K562 (cell line): Measurements from ENCODE around the gene ACSS1.

Source experiments
- CTCF ChIP-seq, 3 experiments: IDR thresholded peaks in 2 of 3; conservative IDR thresholded peaks in 1 of 3; 2 replicates each; pipeline ENCODE4 v1.5.1; 2011 to 2012; ENCODE audit warnings: low read length in 3 of 3, mild to moderate bottlenecking in 3 of 3, control low read depth in 2 of 3, improper control_type of control experiment in 1 of 3, inconsistent platforms in 1 of 3, low read depth in 1 of 3, mixed read lengths in 1 of 3, moderate library complexity in 1 of 3; ENCODE audit not compliant: insufficient read depth in 2 of 3
- SIN3A ChIP-seq, 2 experiments: fragments of 150-350 bp in 1 of 2; IDR thresholded peaks; 2 replicates each; pipeline ENCODE4 v1.6.1; 2011 to 2016; ENCODE audit warnings: borderline replicate concordance in 2 of 2, low read depth in 2 of 2, low read length in 2 of 2, mild to moderate bottlenecking in 2 of 2, moderate library complexity in 2 of 2; ENCODE audit not compliant: control insufficient read depth in 1 of 2

GRCh38 chr20:25089662-25090061 is 31.7 kb upstream of the ACSS1 start:
- TF ChIP-seq CTCF (IDR thresholded peaks at IDR 0.05 in 2 of 3, conservative IDR thresholded peaks at IDR 0.05 in 1 of 3; ENCODE audit: insufficient read depth in 2 of 3, low read depth in 1 of 3, low read length in 3 of 3) (no peak), SIN3A (IDR thresholded peaks at IDR 0.05; ENCODE audit: borderline replicate concordance in 2 of 2, control insufficient read depth in 1 of 2, low read depth in 2 of 2, low read length in 2 of 2) (no peak)
